Fibroblast of skin of back (primary cell): ENCODE data around the gene RRAS.

ENCODE experiments used
- DNase-seq: peaks from one replicate; pipeline ENCODE4 v3.0.0-alpha.2; 2013

Gene RRAS

DNA sequence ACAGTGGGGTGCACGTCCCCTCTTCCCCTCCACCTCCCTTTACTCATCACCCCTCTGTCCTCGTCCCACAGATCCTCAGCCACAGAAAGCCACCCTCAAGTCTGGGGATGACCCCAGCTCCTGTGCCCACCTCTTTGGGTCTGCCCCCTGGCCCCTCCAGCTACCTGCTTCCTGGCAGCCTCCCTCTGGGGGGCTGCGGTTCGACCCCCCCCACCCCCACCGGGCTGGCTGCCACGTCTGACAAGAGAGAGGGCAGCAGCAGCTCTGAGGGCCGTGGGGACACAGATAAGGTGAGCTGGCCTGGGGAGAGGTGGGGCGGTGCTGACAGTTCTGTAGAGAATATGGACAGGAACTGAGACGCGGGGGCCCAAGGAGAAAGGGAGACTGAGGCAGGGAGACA, 14.6 kb upstream of the RRAS start:
- no peak for DNase-seq

DNA sequence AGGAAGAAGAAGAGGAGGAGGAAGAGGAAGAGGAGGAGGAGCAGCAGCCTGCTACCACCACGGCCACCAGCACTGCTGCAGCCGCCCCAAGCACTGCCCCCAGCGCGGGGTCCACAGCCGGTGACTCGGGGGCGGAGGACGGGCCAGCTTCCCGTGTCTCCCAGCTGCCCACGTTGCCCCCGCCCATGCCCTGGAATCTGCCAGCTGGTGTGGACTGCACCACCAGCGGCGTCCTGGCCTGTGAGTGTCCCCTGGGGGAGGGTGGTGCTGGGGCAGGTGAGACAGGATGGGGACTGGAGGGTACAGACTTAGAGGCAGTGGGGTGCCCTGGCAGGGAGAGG, 13.5 kb upstream of the RRAS start:
- DNase-seq: no peak

DNA sequence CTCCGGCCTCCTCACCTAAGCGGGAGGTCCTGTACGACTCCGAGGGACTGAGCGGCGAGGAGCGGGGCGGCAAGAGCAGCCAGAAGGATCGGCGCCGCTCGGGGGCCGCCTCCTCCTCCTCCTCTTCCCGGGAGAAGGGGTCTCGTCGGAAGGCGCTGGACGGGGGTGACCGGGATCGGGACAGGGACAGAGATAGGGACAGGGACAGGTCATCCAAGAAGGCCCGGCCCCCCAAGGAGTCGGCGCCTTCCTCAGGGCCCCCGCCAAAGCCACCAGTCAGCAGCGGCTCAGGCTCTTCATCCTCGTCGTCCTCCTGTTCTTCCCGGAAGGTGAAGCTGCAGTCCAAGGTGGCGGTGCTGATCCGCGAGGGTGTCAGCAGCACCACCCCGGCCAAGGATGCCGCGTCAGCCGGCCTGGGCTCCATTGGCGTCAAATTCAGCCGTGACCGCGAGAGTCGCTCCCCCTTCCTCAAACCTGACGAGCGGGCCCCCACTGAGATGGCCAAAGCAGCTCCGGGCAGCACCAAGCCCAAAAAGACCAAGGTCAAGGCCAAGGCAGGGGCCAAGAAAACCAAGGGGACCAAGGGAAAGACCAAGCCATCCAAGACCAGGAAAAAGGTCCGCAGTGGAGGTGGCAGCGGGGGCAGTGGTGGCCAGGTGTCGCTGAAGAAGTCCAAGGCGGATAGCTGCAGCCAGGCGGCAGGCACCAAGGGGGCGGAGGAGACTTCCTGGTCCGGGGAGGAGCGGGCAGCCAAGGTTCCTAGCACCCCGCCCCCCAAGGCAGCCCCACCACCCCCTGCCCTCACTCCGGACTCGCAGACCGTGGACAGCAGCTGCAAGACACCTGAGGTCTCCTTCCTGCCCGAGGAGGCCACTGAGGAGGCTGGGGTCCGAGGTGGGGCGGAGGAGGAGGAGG, 12.9 kb upstream of the RRAS start:
- no peak for DNase-seq

DNA sequence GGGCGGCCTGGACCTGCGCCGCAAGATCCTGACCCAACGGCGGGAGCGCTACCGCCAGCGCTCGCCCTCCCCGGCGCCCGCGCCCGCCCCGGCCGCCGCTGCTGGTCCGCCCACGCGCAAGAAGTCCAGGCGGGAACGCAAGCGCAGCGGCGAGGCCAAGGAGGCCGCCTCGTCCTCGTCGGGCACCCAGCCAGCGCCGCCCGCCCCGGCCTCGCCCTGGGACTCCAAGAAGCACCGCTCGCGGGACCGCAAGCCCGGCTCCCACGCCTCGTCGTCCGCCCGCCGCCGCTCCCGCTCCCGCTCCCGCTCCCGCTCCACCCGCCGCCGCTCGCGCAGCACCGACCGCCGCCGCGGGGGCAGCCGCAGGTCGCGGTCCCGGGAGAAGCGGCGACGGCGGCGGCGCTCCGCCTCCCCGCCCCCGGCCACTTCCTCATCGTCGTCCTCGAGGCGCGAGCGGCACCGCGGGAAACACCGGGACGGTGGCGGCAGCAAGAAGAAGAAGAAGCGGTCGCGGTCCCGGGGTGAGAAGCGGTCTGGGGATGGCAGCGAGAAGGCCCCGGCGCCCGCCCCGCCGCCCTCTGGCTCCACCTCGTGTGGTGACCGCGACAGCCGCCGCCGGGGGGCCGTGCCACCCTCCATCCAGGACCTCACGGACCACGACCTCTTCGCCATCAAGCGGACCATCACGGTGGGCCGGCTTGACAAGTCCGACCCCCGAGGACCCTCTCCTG, 12.0 kb upstream of the RRAS start:
- no peak for DNase-seq

DNA sequence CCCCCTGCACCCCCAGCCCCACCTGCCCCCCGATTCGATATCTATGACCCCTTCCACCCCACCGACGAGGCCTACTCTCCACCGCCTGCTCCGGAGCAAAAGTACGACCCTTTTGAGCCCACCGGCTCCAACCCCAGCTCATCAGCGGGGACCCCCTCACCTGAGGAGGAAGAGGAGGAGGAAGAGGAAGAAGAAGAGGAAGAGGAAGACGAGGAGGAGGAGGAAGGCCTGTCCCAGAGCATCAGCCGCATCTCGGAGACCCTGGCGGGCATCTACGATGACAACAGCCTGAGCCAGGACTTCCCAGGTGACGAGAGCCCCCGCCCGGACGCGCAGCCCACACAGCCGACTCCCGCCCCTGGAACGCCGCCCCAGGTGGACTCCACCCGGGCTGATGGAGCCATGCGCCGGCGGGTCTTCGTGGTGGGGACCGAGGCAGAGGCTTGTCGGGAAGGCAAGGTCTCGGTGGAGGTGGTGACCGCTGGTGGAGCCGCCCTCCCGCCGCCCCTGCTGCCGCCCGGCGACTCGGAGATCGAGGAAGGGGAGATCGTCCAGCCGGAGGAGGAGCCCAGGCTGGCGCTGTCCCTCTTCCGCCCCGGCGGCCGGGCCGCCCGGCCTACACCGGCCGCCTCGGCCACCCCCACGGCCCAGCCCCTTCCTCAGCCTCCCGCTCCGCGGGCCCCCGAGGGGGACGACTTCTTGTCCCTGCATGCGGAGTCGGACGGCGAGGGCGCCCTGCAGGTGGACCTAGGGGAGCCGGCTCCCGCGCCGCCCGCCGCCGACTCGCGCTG, 11.3 kb upstream of the RRAS start:
- DNase-seq: no peak

DNA sequence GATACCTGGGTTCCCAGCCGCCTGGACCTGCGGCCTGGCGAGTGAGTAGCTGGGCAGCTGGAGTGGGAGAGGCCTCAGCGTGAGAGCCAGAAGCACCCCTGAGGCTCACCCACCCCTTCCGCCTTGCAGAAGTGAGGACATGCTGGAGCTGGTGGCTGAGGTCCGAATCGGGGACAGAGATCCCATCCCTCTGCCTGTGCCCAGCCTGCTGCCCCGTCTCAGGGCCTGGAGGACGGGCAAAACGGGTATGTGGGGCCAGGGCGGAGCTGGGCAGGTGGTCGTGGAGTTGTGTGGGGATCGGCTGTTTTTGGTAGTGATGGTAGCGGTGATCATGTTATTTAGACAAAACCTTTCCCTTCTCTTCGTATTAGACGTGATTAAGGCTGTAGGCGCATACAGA, 6.6 kb upstream of the RRAS start:
- no peak for DNase-seq

DNA sequence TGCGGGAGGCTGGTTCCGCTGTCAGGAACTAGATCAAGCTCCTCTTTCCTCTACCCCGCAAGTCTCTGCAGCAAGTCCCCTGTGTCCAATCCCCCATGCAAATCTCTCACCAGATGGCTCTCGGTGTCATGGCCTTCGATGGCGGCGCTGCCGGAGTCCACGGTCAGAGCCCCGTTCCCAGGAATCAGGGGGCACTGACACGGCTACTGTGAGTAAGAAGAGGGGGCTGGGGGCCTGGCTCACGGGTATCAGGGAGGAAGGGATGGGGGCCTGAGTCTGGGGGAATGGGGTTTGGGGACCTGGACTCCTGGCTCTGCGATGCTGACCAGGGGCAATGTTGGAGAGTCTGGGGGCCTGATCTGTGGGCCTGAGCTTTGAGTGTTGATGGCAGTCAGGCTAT, 6.1 kb upstream of the RRAS start:
- no peak for DNase-seq

DNA sequence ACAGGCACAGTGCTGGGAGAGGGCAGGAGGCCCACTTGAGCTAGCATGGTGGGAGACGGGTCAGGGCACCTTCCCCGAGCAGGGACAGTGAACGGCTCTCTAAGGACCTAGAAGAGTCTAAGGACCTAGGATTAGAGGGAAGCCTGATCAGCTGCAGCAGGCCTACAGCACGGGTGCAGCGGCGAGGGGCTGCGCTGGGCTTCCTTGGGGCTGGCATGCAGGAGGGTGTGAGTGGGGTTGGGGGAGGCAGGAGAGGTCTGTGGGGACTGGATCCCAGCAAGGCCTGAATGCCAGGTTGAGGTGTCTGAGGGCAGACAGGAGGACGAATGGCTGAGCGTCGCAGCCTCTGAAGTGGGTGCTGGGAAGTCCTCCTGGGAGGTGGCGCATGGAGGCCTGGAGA, 5.6 kb upstream of the RRAS start:
- no peak for DNase-seq

DNA sequence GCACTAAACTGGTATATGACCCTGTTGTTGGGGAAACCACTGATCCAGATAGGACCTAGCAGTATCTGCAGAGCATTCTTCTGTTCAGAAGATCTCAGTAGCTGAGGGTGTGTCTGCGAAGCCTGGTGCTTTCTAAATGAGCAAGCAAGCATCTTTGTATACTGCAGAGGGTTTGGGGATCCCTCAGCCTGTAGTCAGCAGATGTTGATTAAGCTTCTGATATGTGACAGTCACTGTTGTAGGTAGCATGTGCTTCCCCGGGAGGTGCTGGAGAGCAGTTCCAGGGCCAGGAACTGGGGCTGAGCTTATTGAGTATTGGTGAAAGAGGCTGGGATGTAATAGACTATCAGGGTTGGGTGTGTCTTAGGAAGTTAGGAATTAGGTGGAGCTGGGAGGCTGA, 3.5 kb upstream of the RRAS start:
- no peak for DNase-seq

DNA sequence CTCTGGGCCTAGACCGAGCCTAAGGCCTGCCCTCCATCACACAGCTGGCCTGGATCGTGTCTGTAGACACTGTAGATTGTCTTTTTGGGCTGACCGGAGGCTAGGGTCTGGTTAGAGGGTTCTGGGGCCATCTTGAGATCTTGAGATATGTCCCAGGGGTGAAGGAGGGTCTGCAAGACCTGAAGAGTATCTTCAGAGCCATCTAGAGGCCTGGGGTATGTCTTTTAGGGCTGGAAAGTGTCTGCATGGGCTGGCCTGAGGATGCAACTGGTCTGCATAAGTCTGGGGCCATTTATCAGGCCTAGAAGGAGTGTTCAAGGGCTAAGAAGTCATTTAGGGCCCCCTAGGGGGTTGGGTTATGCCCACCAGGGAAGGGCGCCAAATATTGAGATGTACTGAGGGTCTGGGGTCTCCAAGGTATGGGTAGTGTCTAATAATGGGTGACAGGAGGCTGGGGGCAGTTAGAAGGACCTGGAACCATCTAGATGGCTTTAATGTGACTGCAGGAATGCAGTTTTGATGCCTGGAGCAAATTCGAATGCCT, 2.6 kb upstream of the RRAS start:
- DNase-seq: no peak

DNA sequence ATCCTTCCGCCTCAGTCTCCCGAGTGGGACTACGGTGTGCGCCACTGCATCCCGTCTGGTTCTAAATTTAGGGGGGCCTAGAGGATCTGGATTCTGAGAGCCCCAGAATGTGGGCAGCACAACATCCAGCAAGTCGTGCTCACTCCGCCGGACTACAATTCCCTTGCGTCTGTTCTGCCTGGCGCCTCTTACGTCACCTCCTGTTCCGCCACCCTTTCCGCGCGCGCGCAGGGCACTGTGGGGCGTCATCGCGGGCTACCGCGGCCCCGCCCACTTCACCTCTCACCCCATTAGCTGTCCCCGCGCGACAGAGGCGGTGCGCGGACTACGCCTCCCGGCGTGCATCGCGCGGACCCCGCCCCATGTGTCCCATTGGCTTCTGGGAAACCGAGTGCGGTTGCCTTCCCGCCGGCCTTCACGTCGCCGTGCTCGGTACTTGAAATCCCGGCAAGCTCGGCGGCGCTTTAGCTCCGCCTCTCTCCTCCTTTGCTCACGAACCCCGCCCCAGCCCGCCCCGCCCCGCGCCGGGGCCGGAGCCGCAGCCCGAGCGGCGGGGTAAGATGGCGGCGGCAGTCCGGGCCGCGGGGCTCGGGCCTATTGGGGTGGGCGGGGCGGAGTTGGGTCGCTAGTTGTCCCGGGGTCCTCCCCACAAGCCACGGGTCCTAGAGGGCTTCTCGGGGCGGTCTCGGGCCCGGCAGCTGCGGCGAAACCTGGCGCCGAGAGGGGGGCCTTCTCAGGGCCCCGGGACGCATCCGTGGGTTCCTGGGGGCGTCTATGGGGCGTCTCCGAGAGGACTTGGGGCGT, 1.9 kb upstream of the RRAS start, which contains the start of gene SCAF1:
Gene SCAF1 (plus strand): TSS at position 522 of the 804 bp plus-strand sequence. CDS start 2,818 bp downstream, outside the sequence.
- DNase-seq: peak; percentile 99

DNA sequence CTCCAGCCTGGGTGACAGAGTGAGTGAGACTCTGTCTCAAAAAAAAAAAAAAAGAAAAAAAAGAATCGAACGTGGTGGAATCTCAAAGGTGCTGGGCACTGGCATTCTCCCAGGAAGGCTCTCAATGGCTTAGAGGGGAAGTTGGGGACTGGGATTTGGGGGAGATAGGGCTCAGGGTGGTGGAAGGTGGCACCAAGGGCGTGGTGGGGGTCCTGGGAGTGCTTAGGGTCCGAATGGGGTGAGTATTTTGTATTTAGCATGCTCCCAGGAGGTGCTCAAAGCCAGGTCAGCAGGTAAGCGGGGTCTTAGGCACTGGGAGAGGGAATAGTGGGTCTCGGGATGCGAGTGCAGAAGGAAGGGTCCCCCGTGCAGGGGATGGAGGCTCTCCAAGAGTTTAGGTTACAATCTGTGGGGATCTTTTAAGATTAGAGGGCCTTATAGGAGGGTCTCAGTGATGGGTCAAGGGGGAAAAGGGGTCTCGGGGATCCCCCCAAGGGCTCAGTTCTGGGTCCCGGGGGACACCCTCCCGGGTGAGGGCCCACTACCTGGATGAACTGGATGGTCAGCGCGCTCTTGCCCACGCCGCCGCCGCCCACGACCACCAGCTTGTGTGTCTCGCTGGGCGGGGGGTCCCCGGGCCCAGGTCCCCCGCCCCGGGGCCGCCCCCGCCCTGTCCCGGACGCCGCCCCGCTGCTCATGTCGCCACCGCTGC, 386 bp downstream of the RRAS start:
- no peak for DNase-seq

DNA sequence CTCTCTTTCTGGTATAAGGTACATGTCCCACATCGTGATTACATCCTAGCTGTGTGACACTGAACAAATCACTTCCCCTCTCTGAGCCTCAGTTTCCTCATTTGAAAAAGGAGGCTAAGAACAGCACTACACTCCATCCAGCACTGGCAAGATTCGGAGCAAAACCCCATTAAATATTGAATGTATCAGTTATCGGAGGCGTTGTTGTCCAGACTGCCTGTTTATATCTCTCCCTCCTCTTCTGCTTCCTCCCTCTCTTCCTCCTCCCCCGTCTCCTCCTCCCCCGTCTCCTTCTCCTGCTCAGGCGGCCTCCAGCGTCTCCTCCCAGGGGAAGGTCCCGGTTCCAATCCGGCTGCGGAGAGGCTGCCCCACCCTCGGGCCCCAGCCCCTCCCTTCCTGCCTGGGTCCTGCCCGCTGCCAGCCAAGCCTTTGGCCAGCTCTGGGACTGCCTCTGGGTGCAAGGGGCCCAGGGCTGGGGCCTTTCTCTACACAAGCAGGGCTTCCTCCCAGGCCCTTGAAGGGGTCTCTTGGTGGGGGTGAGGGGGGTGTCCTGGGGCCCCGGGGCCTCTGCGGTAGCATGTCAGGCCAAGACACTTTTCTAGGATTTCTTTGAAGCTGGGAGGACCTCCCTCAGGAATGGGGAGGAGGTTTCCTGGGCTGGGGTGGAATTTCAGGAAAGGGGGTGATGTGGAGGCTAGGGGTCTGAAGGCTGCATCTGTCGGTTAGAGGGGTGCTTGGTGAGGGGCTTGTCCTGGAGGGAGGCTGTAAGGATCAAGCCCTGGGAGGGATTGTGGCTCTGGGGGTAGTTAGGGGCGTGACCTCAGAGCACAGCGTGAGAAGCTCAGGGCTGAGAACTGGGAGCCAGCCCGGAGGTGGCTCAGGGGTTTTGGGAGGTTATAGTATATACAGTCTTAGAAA, 1.9 kb downstream of the RRAS start:
- DNase-seq: peak; percentile 87

DNA sequence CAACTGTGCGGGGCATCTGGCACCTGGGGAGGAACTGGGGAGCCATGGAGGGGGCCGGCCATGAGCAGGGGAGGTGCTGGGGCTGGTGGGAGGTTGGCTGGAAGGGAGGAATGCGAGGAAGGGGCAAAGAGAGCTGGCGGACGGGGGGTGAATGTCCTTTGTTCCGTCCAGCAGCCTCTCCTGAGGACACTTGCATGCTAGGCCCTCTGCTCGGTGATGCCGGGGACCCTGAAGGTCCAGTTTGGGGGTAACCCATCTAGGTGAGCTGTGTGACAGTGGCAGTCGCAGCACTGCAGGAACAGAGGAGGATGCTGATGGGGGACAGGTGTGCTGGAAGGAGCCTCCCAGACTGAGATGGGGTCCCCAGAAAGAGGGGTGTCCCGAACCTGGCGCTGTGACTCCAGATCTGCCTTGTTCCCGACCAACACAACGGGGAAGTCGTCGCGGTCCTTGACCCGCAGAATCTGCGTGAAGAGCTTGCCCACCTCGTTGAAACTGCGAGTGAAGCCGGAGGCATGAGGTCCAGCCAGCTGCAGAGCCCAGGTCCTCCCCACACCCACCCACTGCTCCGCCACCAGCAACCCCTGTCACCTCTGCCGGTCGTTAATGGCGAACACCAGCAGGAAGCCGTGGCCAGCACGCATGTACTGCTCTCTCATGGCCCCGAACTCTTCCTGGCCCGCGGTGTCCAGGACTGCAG, 3.6 kb downstream of the RRAS start:
- DNase-seq: no peak

DNA sequence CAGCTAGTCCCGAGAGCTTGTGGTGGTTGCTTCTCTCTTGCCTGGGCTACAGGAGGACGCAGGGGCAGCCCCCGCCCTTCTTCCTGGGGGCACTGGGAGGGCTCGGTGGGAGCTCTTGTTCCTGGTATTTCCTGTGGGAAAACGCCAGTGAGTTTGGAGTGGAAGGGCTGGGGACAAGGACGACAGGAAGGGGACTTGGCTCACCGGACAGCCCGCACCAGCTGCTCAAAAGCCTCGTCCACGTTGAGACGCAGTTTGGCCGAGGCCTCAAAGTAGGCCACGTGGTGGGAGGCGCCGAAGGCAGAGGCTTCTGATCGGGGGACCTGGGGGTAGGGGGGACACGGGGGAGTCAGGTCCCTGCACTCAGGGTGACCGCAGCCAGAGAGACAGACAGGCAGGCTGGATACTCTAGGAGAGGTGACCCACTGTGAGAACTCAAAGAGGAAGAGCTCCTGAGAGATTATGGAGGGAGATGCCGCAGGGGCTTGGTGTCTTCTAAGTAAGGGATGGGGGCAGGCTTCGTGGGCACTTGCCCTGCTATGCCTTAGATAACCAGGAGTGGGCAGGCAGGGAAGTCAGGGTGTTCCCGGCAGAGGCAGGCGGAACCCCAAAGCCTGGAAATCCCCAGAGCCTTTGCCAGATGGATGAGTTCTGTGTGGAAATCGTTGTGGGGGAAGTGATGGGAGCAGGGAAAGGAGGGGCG, 4.3 kb downstream of the RRAS start:
- peak; percentile 29 for DNase-seq

DNA sequence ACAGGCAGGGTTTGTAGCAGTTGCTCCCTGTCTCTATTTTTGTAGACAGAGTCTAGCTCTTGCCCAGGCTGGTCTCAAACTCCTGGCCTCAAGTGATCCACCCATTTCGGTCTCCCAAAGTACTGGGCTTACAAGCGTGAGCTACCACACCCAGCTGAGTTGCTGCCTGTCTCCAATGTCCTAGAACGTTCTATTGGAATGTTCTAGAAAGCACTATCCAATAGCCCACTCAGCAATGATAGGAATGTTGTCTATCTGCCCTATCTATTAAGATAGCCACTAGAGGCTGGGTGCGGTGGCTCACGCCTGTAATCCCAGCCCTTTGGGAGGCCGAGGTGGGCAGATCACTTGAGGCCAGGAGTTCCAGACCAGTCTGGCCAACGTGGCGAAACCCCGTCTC, 6.7 kb downstream of the RRAS start:
- DNase-seq: peak; percentile 27

DNA sequence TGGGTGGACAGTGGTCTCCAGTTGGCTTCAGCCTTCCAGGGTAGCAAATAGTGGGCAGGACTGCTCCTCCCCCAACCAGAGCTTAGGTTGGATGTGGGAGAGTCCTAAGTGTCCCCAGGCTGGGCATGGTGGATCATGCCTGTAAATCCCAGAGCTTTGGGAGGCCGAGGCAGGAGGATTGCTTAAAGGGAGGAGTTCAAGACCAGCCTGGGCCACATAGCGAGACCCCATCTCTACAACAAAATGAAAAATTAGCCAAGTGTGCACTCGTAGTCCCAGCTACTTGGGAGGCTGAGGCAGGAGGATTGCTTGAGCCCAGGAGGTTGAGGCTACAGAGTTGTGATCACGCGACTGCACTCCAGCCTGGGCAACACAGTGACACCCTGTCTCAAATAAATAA, 7.4 kb downstream of the RRAS start:
- DNase-seq: no peak

DNA sequence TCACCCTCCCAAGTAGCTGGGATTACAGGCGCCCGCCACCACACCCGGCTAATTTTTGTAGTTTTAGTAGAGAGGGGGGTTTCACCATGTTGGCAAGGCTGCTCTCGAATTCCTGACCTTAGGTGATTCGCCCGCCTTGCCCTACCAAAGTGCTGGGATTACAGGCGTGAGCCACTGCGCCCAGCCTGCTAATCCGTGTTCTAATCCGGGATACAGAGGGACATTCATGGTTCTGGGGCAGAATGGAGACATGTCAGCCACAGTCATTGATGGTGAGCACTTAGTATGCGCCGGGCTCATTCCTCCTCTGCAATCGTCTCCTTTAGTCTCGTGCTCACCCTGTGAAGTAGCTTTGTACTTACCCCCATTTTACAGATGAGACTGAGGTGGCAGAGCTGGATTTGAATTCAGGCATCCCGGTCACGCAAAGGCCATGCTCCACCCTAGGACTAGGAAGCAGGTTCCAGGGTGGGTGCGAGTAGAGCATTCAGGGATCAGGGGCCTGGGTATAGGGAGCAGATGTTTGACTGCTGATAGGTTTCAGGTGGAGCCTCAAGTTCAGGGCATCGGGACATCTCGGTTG, 8.2 kb downstream of the RRAS start:
- no peak for DNase-seq
